ENCODE measurements around the gene PADI4.
A peak's percentile ranks its signal among the peaks of the same experiment; 100 is the strongest.
"Not testable (repeated sequence)": the region's sequence is repeated elsewhere in the genome, so short reads cannot be mapped to it uniquely, and the experiment has no call there.

PADI4 gene

GRCh38 chr1:17316704-17317103, 8.7 kb downstream of the PADI4 start:
- DNase-seq = no peak

GRCh38 chr1:17318262-17318661, 10.3 kb downstream of the PADI4 start:
- no peak for DNase-seq

GRCh38 chr1:17319561-17320350, 11.8 kb downstream of the PADI4 start:
- DNase-seq = no peak

GRCh38 chr1:17321857-17322390, 13.9 kb downstream of the PADI4 start:
- DNase-seq = not testable (repeated sequence)

GRCh38 chr1:17328855-17329254, 20.9 kb downstream of the PADI4 start:
- DNase-seq = no peak

GRCh38 chr1:17329610-17330009, 21.6 kb downstream of the PADI4 start:
- DNase-seq = no peak

GRCh38 chr1:17330856-17331255, 22.9 kb downstream of the PADI4 start:
- DNase-seq = no peak

- DNase-seq = no peak
These were observed 25.1 kb downstream of the PADI4 start for GRCh38 chr1:17333081-17333480.

- peak in 1 of 2 experiments; percentile 2 for DNase-seq
These were observed 28.1 kb downstream of the PADI4 start for GRCh38 chr1:17335821-17336710.

- no peak for DNase-seq
These were observed 30.9 kb downstream of the PADI4 start for GRCh38 chr1:17338706-17339493.

- DNase-seq = no peak
These were observed 31.5 kb downstream of the PADI4 start for GRCh38 chr1:17339521-17339920.

GRCh38 chr1:17340358-17340757, 32.4 kb downstream of the PADI4 start:
- no peak for DNase-seq

- no peak for DNase-seq
These were observed 34.0 kb downstream of the PADI4 start for GRCh38 chr1:17342014-17342441.

GRCh38 chr1:17345506-17345905, 37.5 kb downstream of the PADI4 start:
- DNase-seq = not testable (repeated sequence)

- DNase-seq = no peak
These were observed 38.2 kb downstream of the PADI4 start for GRCh38 chr1:17346046-17346789.

- no peak for DNase-seq
These were observed 40.0 kb downstream of the PADI4 start for GRCh38 chr1:17347769-17348592.

GRCh38 chr1:17348593-17349234, 40.7 kb downstream of the PADI4 start:
- DNase-seq = no peak

GRCh38 chr1:17350083-17350482, 42.1 kb downstream of the PADI4 start:
- DNase-seq = no peak

GRCh38 chr1:17350928-17351446, 43.0 kb downstream of the PADI4 start:
- no peak for DNase-seq

- DNase-seq = no peak
These were observed 43.8 kb downstream of the PADI4 start for GRCh38 chr1:17351598-17352324.
